SU-DHL-6 (cell line): ENCODE results near the gene HSD17B8.

Source experiments
- H2AFZ ChIP-seq: fragments of 200-600 bp; sonication (generic); 2 replicates; pipeline ENCODE4 v1.6.1; 2014; ENCODE audit warnings: low read depth, mild to moderate bottlenecking, moderate library complexity, mixed read lengths, antibody characterized with exemption, low read length; ENCODE audit not compliant: severe bottlenecking
- H3F3A ChIP-seq: fragments of 200-600 bp; shearing (Covaris generic); 2 replicates; pipeline ENCODE4 v1.6.0; 2016; ENCODE audit warnings: antibody characterized with exemption, mild to moderate bottlenecking; ENCODE audit not compliant: insufficient read depth
- H3K27ac ChIP-seq: fragments of 200-600 bp; sonication (generic); 2 replicates; pipeline ENCODE4 v1.5.1; 2016; ENCODE audit warnings: low read depth, mild to moderate bottlenecking, low read length, moderate library complexity, mixed read lengths
- H3K27me3 ChIP-seq: fragments of 200-600 bp; sonication (generic), shearing (Covaris generic); 2 replicates; pipeline ENCODE4 v1.6.0; 2014; ENCODE audit warnings: mild to moderate bottlenecking, low read length
- H3K36me3 ChIP-seq: fragments of 200-600 bp; sonication (generic); 2 replicates; pipeline ENCODE4 v1.6.1; 2014; ENCODE audit warnings: mild to moderate bottlenecking, low read length, mixed read lengths
- H3K4me2 ChIP-seq: fragments of 300-600, 200-600 bp; shearing (Covaris generic), sonication (generic); 2 replicates; pipeline ENCODE4 v1.6.0; 2014; ENCODE audit warnings: low read length, low read depth, mild to moderate bottlenecking; ENCODE audit not compliant: poor library complexity, severe bottlenecking
- H3K4me3 ChIP-seq: fragments of 200-600 bp; sonication (generic); 2 replicates; pipeline ENCODE4 v1.5.1; 2014; ENCODE audit warnings: antibody characterized with exemption, low read length, mild to moderate bottlenecking, mixed read lengths; ENCODE audit not compliant: insufficient read depth, poor library complexity, severe bottlenecking
- H3K79me2 ChIP-seq: fragments of 200-600 bp; sonication (generic); 2 replicates; pipeline ENCODE4 v1.6.1; 2014; ENCODE audit warnings: mild to moderate bottlenecking, low read length, moderate library complexity; ENCODE audit not compliant: insufficient read depth
- H3K9ac ChIP-seq: fragments of 200-600 bp; sonication (generic); 2 replicates; pipeline ENCODE4 v1.7.0; 2014; ENCODE audit warnings: mild to moderate bottlenecking, low read length
- H3K9me2 ChIP-seq: fragments of 200-600 bp; sonication (generic); replicated peaks from 2 replicates; pipeline ENCODE4 v1.6.1; 2014; ENCODE audit warnings: low read length; ENCODE audit not compliant: insufficient read depth
- H3K9me3 ChIP-seq: fragments of 200-600 bp; sonication (generic); 2 replicates; pipeline ENCODE4 v1.6.1; 2014; ENCODE audit warnings: low read length, mixed read lengths; ENCODE audit not compliant: insufficient read depth
- H4K20me1 ChIP-seq: fragments of 200-600 bp; sonication (generic); 2 replicates; pipeline ENCODE4 v1.6.1; 2014; ENCODE audit warnings: low read depth, mild to moderate bottlenecking, antibody characterized with exemption, low read length, moderate library complexity, mixed read lengths
- EZH2phosphoT487 ChIP-seq: fragments of 200-600 bp; sonication (generic), shearing (Covaris generic); conservative IDR thresholded peaks from 2 replicates; pipeline ENCODE4 v1.6.1; 2018; ENCODE audit warnings: mild to moderate bottlenecking, antibody characterized with exemption, low read length, moderate library complexity, mixed read lengths
- TF ChIP-seq, protein P1 (sequence below): fragments of 200-600 bp; sonication (generic); IDR thresholded peaks from one replicate; pipeline ENCODE4 v1.5.1; 2017; ENCODE audit warnings: antibody characterized with exemption, mild to moderate bottlenecking, low read length, moderate library complexity; ENCODE audit not compliant: insufficient read depth, poor library complexity, severe bottlenecking

HSD17B8 gene

DNA sequence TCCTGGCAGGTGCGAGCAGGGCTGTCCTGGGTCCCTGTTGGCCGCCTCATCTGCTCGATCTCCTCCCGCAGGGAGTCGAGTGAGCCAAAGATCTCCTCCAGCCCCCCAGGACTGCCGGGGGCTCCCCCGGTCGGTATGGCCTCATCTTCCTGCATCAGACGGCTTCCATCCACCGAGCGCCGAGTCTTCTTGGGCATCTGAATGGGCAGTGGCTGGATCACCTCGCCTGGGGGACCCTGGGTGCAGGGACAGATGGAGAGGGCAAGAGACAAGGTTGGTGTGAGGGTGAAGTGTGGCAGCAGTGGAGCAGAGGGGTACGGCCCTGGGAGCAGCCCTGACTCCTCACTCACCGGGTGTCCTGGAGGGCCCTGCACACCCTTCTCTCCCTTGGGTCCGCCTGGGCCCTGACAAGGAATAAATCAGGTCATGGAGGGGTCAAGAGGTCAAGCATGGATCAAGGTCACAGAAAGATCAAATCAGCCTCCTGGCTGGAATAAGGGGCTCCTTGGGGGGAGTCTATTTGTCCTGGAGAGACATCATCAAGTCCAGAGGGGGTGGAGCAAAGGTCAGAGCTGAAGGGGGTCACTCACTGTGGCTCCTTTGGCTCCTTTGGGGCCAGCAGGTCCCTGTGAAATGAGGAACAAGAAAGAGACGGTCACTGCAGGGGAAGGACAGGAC lies 38.7 kb upstream of the HSD17B8 start:
- H4K20me1 ChIP-seq, result no peaks in the 10 kb centered on the region
- H3F3A ChIP-seq, result no peaks in the 10 kb centered on the region
- no peak for TF ChIP-seq EZH2phosphoT487
- TF ChIP-seq, protein P1, sequence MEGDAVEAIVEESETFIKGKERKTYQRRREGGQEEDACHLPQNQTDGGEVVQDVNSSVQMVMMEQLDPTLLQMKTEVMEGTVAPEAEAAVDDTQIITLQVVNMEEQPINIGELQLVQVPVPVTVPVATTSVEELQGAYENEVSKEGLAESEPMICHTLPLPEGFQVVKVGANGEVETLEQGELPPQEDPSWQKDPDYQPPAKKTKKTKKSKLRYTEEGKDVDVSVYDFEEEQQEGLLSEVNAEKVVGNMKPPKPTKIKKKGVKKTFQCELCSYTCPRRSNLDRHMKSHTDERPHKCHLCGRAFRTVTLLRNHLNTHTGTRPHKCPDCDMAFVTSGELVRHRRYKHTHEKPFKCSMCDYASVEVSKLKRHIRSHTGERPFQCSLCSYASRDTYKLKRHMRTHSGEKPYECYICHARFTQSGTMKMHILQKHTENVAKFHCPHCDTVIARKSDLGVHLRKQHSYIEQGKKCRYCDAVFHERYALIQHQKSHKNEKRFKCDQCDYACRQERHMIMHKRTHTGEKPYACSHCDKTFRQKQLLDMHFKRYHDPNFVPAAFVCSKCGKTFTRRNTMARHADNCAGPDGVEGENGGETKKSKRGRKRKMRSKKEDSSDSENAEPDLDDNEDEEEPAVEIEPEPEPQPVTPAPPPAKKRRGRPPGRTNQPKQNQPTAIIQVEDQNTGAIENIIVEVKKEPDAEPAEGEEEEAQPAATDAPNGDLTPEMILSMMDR, result no peak

DNA sequence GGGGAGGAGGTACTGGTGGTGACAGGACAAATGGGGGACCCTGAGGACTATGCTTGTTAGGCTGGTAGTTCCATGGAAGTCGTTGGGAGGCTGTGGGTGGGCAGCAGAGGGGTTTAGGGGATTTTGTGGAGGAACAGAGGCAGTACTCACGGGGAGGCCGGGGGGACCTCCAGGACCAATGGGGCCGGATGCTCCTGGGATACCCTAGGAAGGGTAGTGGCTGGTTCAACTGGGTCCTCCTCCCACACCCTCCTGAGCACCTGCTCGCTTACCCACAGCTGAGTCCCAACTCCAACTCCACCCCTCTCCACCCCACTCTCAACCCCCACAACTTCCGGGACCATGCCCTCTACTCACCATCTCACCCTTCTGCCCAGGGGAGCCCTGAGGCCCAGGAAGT lies 38.1 kb upstream of the HSD17B8 start:
- no peaks in the 10 kb centered on the region for H3K27me3 ChIP-seq
- H3K27ac ChIP-seq, result no peak overlapping the region
- H2AFZ ChIP-seq, result no peak overlapping the region

More for the DNA sequence above, 38.7 kb upstream of the HSD17B8 start:
- Histone ChIP-seq H3K9me3 (no peaks in the 10 kb centered on the region), H3K9ac (no peak overlapping the region), H2AFZ (no peak overlapping the region), H3K4me3 (no peak overlapping the region), H3K27me3 (no peaks in the 10 kb centered on the region), H3K79me2 (no peaks in the 10 kb centered on the region), H3K27ac (no peak overlapping the region), H3K9me2 (no peaks in the 10 kb centered on the region), H3K4me2 (no peak overlapping the region), H3K36me3 (no peaks in the 10 kb centered on the region)

DNA sequence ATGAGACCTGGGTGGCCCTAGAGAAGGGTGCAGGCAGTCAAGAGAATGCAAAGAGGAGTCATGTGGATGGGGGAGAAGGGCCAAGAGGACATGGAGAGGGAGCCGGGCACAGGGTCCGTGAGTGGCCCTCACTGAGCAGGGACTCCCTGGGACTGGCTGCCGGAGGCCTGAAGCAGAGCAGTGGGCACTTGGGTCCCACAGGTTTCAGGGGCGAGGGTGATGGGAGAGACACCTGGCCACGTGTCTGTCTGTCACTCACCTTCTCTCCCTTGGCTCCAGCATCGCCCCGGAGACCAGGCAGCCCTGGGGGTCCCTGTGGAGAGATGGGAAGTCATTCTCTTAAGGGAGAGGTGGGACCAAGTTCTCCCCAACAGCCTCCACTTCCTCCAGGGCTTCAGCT lies 37.6 kb upstream of the HSD17B8 start:
- H4K20me1 ChIP-seq, result no peaks in the 10 kb centered on the region
- no peaks in the 10 kb centered on the region for H3K79me2 ChIP-seq
- H3K36me3 ChIP-seq, result no peaks in the 10 kb centered on the region
- H3K27ac ChIP-seq, result no peak overlapping the region
- no peaks in the 10 kb centered on the region for H3K9me2 ChIP-seq
- H3K4me3 ChIP-seq, result no peak overlapping the region
- no peaks in the 10 kb centered on the region for H3F3A ChIP-seq
- no peak overlapping the region for H3K9ac ChIP-seq
- H3K9me3 ChIP-seq, result no peaks in the 10 kb centered on the region
- no peak for TF ChIP-seq EZH2phosphoT487
- TF ChIP-seq, protein P1, result no peak
- H3K27me3 ChIP-seq, result no peaks in the 10 kb centered on the region
- H3K4me2 ChIP-seq, result no peak overlapping the region
- H2AFZ ChIP-seq, result no peak overlapping the region

More for the DNA sequence above, 38.1 kb upstream of the HSD17B8 start:
- no peak for TF ChIP-seq EZH2phosphoT487
- TF ChIP-seq, protein P1, result no peak
- no peaks in the 10 kb centered on the region for H3K9me3 ChIP-seq
- no peak overlapping the region for H3K4me2 ChIP-seq
- H3K36me3 ChIP-seq, result no peaks in the 10 kb centered on the region
- no peaks in the 10 kb centered on the region for H4K20me1 ChIP-seq
- no peak overlapping the region for H3K4me3 ChIP-seq
- H3F3A ChIP-seq, result no peaks in the 10 kb centered on the region
- H3K9ac ChIP-seq, result no peak overlapping the region
- no peaks in the 10 kb centered on the region for H3K79me2 ChIP-seq
- H3K9me2 ChIP-seq, result no peaks in the 10 kb centered on the region
